Measurements from ENCODE around the gene CDHR5.
A peak's percentile ranks its signal among the peaks of the same experiment; 100 is the strongest.
"Not testable (repeated sequence)": the region's sequence is repeated elsewhere in the genome, so short reads cannot be mapped to it uniquely, and the experiment has no call there.

Gene CDHR5

DNA sequence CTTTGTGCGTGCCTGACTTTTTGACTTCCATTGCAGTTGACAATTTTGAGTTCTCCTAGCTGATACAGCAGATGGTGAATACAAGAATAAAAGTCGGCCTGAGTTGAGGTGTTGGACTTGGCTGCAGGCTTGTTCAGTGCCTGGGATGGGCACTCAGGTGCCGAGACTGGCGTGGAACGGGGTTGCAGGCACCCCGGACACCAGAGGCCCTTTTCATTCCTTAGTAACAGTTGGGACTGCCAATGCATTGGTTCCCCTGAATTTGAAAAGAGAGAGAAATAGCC, 47.2 kb downstream of the CDHR5 start:
- TF ChIP-seq, protein P1, sequence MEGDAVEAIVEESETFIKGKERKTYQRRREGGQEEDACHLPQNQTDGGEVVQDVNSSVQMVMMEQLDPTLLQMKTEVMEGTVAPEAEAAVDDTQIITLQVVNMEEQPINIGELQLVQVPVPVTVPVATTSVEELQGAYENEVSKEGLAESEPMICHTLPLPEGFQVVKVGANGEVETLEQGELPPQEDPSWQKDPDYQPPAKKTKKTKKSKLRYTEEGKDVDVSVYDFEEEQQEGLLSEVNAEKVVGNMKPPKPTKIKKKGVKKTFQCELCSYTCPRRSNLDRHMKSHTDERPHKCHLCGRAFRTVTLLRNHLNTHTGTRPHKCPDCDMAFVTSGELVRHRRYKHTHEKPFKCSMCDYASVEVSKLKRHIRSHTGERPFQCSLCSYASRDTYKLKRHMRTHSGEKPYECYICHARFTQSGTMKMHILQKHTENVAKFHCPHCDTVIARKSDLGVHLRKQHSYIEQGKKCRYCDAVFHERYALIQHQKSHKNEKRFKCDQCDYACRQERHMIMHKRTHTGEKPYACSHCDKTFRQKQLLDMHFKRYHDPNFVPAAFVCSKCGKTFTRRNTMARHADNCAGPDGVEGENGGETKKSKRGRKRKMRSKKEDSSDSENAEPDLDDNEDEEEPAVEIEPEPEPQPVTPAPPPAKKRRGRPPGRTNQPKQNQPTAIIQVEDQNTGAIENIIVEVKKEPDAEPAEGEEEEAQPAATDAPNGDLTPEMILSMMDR (IDR thresholded peaks at IDR 0.05; ENCODE audit: low read length, missing control alignments): no peak
- peak overlapping the region; percentile 91 for H3K4me3 ChIP-seq (replicated peaks; ENCODE audit: low read depth, low read length)
- DNase-seq (ENCODE audit: low read depth): no peak

- TF ChIP-seq, protein P1 (IDR thresholded peaks at IDR 0.05; ENCODE audit: low read length, missing control alignments): no peak
- H3K4me3 ChIP-seq (replicated peaks; ENCODE audit: low read depth, low read length): peak overlapping the region; percentile 91
- peak; percentile 11 for DNase-seq (ENCODE audit: low read depth)
Measured at GRCh38 chr11:576811-577610, 47.7 kb downstream of the CDHR5 start.

GRCh38 chr11:575996-576768, 48.6 kb downstream of the CDHR5 start, which contains the start of gene PHRF1:
Gene PHRF1 (plus strand): TSS chr11:576470. CDS start chr11:581513, 5,043 bp downstream.
- TF ChIP-seq, protein P1 (IDR thresholded peaks at IDR 0.05; ENCODE audit: low read length, missing control alignments): no peak
- peak; percentile 96 for DNase-seq (ENCODE audit: low read depth)
- H3K4me3 ChIP-seq (replicated peaks; ENCODE audit: low read depth, low read length): peak within 1 kb of the TSS; percentile 91

DNA sequence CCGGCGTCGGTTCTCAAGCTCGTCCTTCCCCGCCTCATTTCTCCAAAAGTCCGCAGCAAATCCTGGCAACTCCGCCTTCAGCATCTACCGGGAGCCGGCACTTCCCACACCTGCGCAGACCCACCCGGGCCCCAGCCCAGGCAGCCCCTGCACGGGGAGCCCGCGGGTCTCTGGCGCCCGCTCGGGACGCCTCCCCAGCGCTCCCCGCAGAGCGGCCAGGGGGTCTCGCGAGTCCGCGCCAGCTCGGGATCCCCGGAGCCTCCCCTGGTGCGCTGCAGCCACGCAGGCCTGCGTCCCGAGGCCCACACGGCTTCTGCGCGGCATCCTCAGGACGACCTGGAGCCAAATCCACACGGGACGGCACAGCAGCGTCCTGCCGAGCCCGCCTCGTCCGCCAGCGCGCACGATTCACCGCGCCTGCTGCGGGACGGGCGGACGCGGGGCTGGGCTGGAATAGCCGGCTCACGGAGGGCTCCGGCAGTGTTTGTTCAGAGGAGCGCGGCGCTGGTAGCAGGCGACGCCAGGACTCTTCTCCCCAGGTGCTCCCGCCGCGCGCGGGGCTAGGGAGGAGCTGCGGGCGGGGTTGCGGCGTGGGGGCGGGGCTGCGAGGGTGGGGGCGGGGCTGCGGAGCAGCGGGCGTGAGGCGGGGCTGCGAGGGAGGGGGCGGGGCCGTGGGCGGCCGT, 49.3 kb downstream of the CDHR5 start:
- peak; percentile 10 for DNase-seq (ENCODE audit: low read depth)
- TF ChIP-seq, protein P1 (IDR thresholded peaks at IDR 0.05; ENCODE audit: low read length, missing control alignments): no peak

DNA sequence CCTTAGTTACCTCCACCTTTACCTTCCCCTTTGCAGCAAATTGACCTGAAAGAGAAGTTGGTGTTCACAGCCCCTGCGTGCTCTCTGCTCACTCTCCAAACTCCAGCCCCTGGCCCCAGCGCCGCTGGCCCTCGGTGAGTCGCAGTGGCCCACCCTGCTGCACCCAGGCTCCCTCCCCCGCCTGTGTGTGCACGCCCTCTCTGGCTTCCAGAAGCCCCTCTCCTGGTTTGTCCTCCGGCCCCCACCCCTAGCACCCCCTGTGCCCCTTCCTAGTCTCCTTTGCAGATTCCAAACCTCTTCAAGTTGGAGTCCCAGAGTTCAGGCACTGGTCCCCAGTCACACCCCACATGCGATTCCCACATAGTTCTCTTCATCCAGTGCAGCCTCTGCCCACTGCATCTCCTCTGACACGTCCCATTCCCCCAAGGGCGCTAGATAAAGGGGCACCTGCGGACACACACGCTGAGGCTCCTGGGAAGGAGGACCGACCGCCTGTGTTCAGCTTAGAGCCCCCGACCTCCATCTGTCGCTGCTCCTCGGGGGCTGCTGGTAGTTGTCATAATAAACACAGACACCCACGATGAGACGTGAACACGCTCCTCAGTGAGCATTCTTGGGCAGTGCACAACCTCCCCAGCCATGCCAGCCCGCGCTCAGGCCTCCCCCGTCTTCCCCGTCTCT, 50.0 kb downstream of the CDHR5 start:
- H3K4me3 ChIP-seq (replicated peaks; ENCODE audit: low read depth, low read length): peak overlapping the region; percentile 61
- no peak for DNase-seq (ENCODE audit: low read depth)
- TF ChIP-seq, protein P1 (IDR thresholded peaks at IDR 0.05; ENCODE audit: low read length, missing control alignments): no peak

More for the DNA sequence above, 49.3 kb downstream of the CDHR5 start:
- peak overlapping the region; percentile 61 for H3K4me3 ChIP-seq (replicated peaks; ENCODE audit: low read depth, low read length)

GRCh38 chr11:574031-574570, 50.7 kb downstream of the CDHR5 start:
- DNase-seq (ENCODE audit: low read depth); H3K4me3 ChIP-seq (replicated peaks; ENCODE audit: low read depth, low read length): not testable (repeated sequence)
